Right kidney (tissue), 1 donor: ENCODE results near the gene CDIPT.
"Not testable (repeated sequence)": the region's sequence is repeated elsewhere in the genome, so short reads cannot be mapped to it uniquely, and the experiment has no call there.

Experiments
- DNase-seq: peaks from one replicate; pipeline ENCODE4 v3.0.0-alpha.2; 2016

CDIPT gene

GRCh38 chr16:29898135-29898803, 35.2 kb upstream of the CDIPT start:
- DNase-seq, result peak; percentile 24

- no peak for DNase-seq
Measured at GRCh38 chr16:29897333-29897732, 34.3 kb upstream of the CDIPT start.

- DNase-seq, result no peak
Measured at GRCh38 chr16:29896841-29897240, 33.8 kb upstream of the CDIPT start.

- DNase-seq, result no peak
Measured at GRCh38 chr16:29894352-29894751, 31.3 kb upstream of the CDIPT start.

- DNase-seq, result no peak
Measured at GRCh38 chr16:29893553-29893952, 30.5 kb upstream of the CDIPT start.

- DNase-seq, result no peak
Measured at GRCh38 chr16:29892458-29892813, 29.4 kb upstream of the CDIPT start.

- DNase-seq, result no peak
Measured at GRCh38 chr16:29891525-29892457, 28.8 kb upstream of the CDIPT start.

GRCh38 chr16:29889372-29889771, 26.3 kb upstream of the CDIPT start:
- not testable (repeated sequence) for DNase-seq

GRCh38 chr16:29883987-29884386, 21.0 kb upstream of the CDIPT start:
- DNase-seq, result no peak

- DNase-seq, result no peak
Measured at GRCh38 chr16:29881050-29881449, 18.0 kb upstream of the CDIPT start.

- DNase-seq, result no peak
Measured at GRCh38 chr16:29878172-29878571, 15.1 kb upstream of the CDIPT start.

GRCh38 chr16:29877266-29877961, 14.4 kb upstream of the CDIPT start:
- no peak for DNase-seq

- no peak for DNase-seq
Measured at GRCh38 chr16:29876594-29877249, 13.7 kb upstream of the CDIPT start.

- no peak for DNase-seq
Measured at GRCh38 chr16:29876217-29876593, 13.2 kb upstream of the CDIPT start.

GRCh38 chr16:29875206-29875605, 12.2 kb upstream of the CDIPT start:
- no peak for DNase-seq

- DNase-seq, result no peak
Measured at GRCh38 chr16:29873319-29873718, 10.3 kb upstream of the CDIPT start.

GRCh38 chr16:29871822-29872546, 9.0 kb upstream of the CDIPT start:
- DNase-seq, result no peak

GRCh38 chr16:29869067-29869466, 6.0 kb upstream of the CDIPT start:
- not testable (repeated sequence) for DNase-seq

- DNase-seq, result no peak
Measured at GRCh38 chr16:29868396-29869009, 5.5 kb upstream of the CDIPT start.

- no peak for DNase-seq
Measured at GRCh38 chr16:29864205-29864604, 1.2 kb upstream of the CDIPT start.

- DNase-seq, result no peak
Measured at GRCh38 chr16:29863669-29863984, 601 bp upstream of the CDIPT start.
